ENCODE results near the gene DLG5.

GRCh38 chr10:77825965-77826364, 100.6 kb downstream of the DLG5 start:
- no peak for TF ChIP-seq CTCF (conservative IDR thresholded peaks at IDR 0.05; ENCODE audit: low read length)
- no peak for TF ChIP-seq EZH2phosphoT487 (IDR thresholded peaks at IDR 0.05; ENCODE audit: borderline replicate concordance)

Data from Loucy (cell line).